Endothelial cell of umbilical vein (primary cell): ENCODE data around the gene KIAA1614.

Experiments
- CTCF ChIP-seq, 2 donors: IDR thresholded peaks; 1 replicate in 1 of 2; 2 replicates in 1 of 2; pipeline ENCODE4 v1.5.1; 2011; ENCODE audit warnings: low read length in 2 of 2, mild to moderate bottlenecking in 2 of 2, moderate library complexity in 2 of 2, control low read depth in 1 of 2, inconsistent platforms in 1 of 2, low read depth in 1 of 2; ENCODE audit not compliant: insufficient read depth in 1 of 2; ENCODE audit errors: extremely low read depth in 1 of 2
- JUN ChIP-seq: IDR thresholded peaks from 2 replicates; pipeline ENCODE4 v1.6.1; 2011; ENCODE audit warnings: borderline replicate concordance, low read depth; ENCODE audit not compliant: insufficient read length, insufficient read depth
- POLR2A ChIP-seq: IDR thresholded peaks from 2 replicates; pipeline ENCODE4 v1.6.1; 2012; ENCODE audit warnings: low read depth, mild to moderate bottlenecking, control low read depth, low read length

GRCh38 chr1:180952657-180953013, 39.9 kb downstream of the KIAA1614 start:
- TF ChIP-seq CTCF (IDR thresholded peaks at IDR 0.05; ENCODE audit: extremely low read depth in 1 of 2, insufficient read depth in 1 of 2, low read depth in 1 of 2, low read length in 2 of 2): no peak
- no peak for TF ChIP-seq POLR2A
- TF ChIP-seq JUN: no peak
